ENCODE data around the gene MTOR. TPM values are rescaled to one million over a fixed set of nuclear protein-coding genes. Genes with fewer than 3 reads are reported as not detected.

The MTOR gene
- total and polyA plus RNA-seq, 2 donors (not counting 3 experiments of a cell fraction or from before 2014, with no cell fraction given) = 33.5 to 50.4 TPM

DNA sequence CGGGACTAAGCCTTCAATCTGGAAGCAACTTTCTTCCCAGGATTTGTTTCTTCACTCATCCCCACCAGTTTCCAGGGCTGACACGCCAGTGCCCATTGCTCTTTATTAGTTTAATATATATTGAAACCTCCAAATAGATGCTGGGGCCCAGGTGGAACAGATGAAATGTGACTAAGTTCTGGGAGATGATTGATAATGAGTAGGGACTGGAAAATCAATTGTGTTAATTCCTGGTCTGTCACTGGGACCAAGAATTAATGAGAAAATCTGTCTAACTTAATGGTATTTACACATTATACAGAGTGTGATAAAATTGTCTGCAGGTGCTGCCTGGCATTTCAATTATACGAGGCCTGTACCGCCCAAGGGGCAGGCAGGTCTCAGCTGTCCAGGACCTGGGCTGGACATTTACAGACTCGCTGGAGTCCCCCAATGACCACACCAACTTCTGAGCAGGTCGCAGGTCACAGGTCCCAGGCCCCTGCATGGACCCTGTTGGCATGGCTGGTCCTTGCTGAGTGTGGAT, 46.4 kb upstream of the MTOR start:
- Histone ChIP-seq H3K4me1 (ENCODE audit: control insufficient read depth, extremely low read depth, insufficient read depth, low read length) (no peaks in the 10 kb centered on the region), H3K4me2 (ENCODE audit: insufficient read depth, low read length) (no peak overlapping the region), H3K9me3 (replicated peaks; ENCODE audit: control insufficient read depth, insufficient read depth, low read length) (no peaks in the 10 kb centered on the region), H3K9me1 (replicated peaks; ENCODE audit: control insufficient read depth, extremely low read depth, insufficient read depth, low read length) (no peaks in the 10 kb centered on the region), H3K9ac (replicated peaks; ENCODE audit: extremely low read depth, insufficient read depth, low read length) (no peak overlapping the region), H3K27me3 (ENCODE audit: control insufficient read depth in 2 of 2, insufficient read depth in 2 of 2, low read length in 2 of 2) (peaks cover 2% of the 10 kb centered on the region in 2 experiments), H3K79me2 (ENCODE audit: control insufficient read depth, insufficient read depth, low read length) (no peaks in the 10 kb centered on the region), H3K36me3 (ENCODE audit: control insufficient read depth in 2 of 2, extremely low read depth in 1 of 2, insufficient read depth in 2 of 2, low read length in 2 of 2) (no peaks in the 10 kb centered on the region), H3K27ac (ENCODE audit: insufficient read depth, low read depth, low read length) (no peak overlapping the region), H4K20me1 (replicated peaks; ENCODE audit: control insufficient read depth, extremely low read depth, insufficient read depth, low read length) (no peaks in the 10 kb centered on the region), H2AFZ (ENCODE audit: low read depth, low read length) (no peak overlapping the region), H3K4me3 (replicated peaks in 1 of 3; ENCODE audit: insufficient read depth in 1 of 3, low read depth in 1 of 3, low read length in 3 of 3) (no peak overlapping the region)
- ChIA-PET POLR2A (no interaction called here), CTCF (no interaction called here)
- dilution Hi-C loops (cut with MboI; ENCODE audit: extremely low pct_ligation_motif_present, low sequenced_read_pairs) = no loop called here
- FAIRE-seq (no peak), DNase-seq (ENCODE audit: low read depth, low spot score) (no peak)
- no TSS peak for BruUV-seq (replicated peaks)
- no peak for TF ChIP-seq MAX (IDR thresholded peaks at IDR 0.05; ENCODE audit: insufficient read depth, insufficient read length)
- TF ChIP-seq, protein P1, sequence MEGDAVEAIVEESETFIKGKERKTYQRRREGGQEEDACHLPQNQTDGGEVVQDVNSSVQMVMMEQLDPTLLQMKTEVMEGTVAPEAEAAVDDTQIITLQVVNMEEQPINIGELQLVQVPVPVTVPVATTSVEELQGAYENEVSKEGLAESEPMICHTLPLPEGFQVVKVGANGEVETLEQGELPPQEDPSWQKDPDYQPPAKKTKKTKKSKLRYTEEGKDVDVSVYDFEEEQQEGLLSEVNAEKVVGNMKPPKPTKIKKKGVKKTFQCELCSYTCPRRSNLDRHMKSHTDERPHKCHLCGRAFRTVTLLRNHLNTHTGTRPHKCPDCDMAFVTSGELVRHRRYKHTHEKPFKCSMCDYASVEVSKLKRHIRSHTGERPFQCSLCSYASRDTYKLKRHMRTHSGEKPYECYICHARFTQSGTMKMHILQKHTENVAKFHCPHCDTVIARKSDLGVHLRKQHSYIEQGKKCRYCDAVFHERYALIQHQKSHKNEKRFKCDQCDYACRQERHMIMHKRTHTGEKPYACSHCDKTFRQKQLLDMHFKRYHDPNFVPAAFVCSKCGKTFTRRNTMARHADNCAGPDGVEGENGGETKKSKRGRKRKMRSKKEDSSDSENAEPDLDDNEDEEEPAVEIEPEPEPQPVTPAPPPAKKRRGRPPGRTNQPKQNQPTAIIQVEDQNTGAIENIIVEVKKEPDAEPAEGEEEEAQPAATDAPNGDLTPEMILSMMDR (IDR thresholded peaks at IDR 0.05; ENCODE audit: extremely low read depth in 1 of 2, insufficient read depth in 1 of 2, low read depth in 1 of 2, low read length in 2 of 2) = no peak
- TF ChIP-seq MYC (IDR thresholded peaks at IDR 0.05; ENCODE audit: low read depth, low read length) = no peak
- no peak for TF ChIP-seq POLR2A (IDR thresholded peaks at IDR 0.05; ENCODE audit: low read depth, low read length)
- TF ChIP-seq JUN (IDR thresholded peaks at IDR 0.05; ENCODE audit: borderline replicate concordance, insufficient read depth, insufficient read length, low read depth) = no peak
- TF ChIP-seq EZH2 (IDR thresholded peaks at IDR 0.05; ENCODE audit: borderline replicate concordance, low read depth, low read length, severe bottlenecking) = no peak
- no peak for TF ChIP-seq POLR2AphosphoS5 (IDR thresholded peaks at IDR 0.05; ENCODE audit: insufficient read depth, low read depth, low read length)
- TF ChIP-seq FOS (IDR thresholded peaks at IDR 0.05; ENCODE audit: borderline replicate concordance, insufficient read depth, low read length) = no peak
- TF ChIP-seq GATA2 (IDR thresholded peaks at IDR 0.05; ENCODE audit: insufficient read depth, insufficient read length, low read depth, low read length) = no peak
- intact Hi-C loops (cut with micrococcal nuclease) = no loop called here

Data from endothelial cell of umbilical vein (primary cell).